ENCODE data around the gene CTBP1.

Gene CTBP1

GRCh38 chr4:1285790-1286553 is 37.0 kb upstream of the CTBP1 start:
- TF ChIP-seq CTCF (IDR thresholded peaks at IDR 0.05; ENCODE audit: low read depth, low read length), result peak; percentile 76
- no peaks in the 10 kb centered on the region for H3K27me3 ChIP-seq (ENCODE audit: insufficient read depth, low read depth, severe bottlenecking)
- H3K4me3 ChIP-seq (ENCODE audit: low read depth, low read length), result no peak overlapping the region
- no peak overlapping the region for H3K27ac ChIP-seq
- H3K36me3 ChIP-seq, result peaks cover 3% of the 10 kb centered on the region
- H3K9me3 ChIP-seq (ENCODE audit: severe bottlenecking), result peaks cover 7% of the 10 kb centered on the region
- DNase-seq, result peak; percentile 83

GRCh38 chr4:1285151-1285789 is 36.3 kb upstream of the CTBP1 start:
- H3K27ac ChIP-seq, result no peak overlapping the region
- H3K4me3 ChIP-seq (ENCODE audit: low read depth, low read length), result no peak overlapping the region
- peaks cover 7% of the 10 kb centered on the region for H3K9me3 ChIP-seq (ENCODE audit: severe bottlenecking)
- no peak for DNase-seq
- H3K27me3 ChIP-seq (ENCODE audit: insufficient read depth, low read depth, severe bottlenecking), result no peaks in the 10 kb centered on the region
- no peak for TF ChIP-seq CTCF (IDR thresholded peaks at IDR 0.05; ENCODE audit: low read depth, low read length)
- H3K36me3 ChIP-seq, result no peaks in the 10 kb centered on the region

GRCh38 chr4:1283711-1284110 is 34.8 kb upstream of the CTBP1 start:
- peaks cover 7% of the 10 kb centered on the region for H3K9me3 ChIP-seq (ENCODE audit: severe bottlenecking)
- no peak for DNase-seq
- H3K27ac ChIP-seq, result no peak overlapping the region
- no peaks in the 10 kb centered on the region for H3K36me3 ChIP-seq
- TF ChIP-seq CTCF (IDR thresholded peaks at IDR 0.05; ENCODE audit: low read depth, low read length), result no peak
- no peaks in the 10 kb centered on the region for H3K27me3 ChIP-seq (ENCODE audit: insufficient read depth, low read depth, severe bottlenecking)
- H3K4me3 ChIP-seq (ENCODE audit: low read depth, low read length), result no peak overlapping the region

- no peaks in the 10 kb centered on the region for H3K36me3 ChIP-seq
- no peak overlapping the region for H3K27ac ChIP-seq
- H3K27me3 ChIP-seq (ENCODE audit: insufficient read depth, low read depth, severe bottlenecking), result no peaks in the 10 kb centered on the region
- no peak overlapping the region for H3K4me3 ChIP-seq (ENCODE audit: low read depth, low read length)
- H3K9me3 ChIP-seq (ENCODE audit: severe bottlenecking), result peaks cover 3% of the 10 kb centered on the region
- DNase-seq, result no peak
- TF ChIP-seq CTCF (IDR thresholded peaks at IDR 0.05; ENCODE audit: low read depth, low read length), result no peak
These were observed 30.3 kb upstream of the CTBP1 start for GRCh38 chr4:1279253-1279652.

- no peak for DNase-seq
- H3K36me3 ChIP-seq, result no peaks in the 10 kb centered on the region
- peaks cover 3% of the 10 kb centered on the region for H3K9me3 ChIP-seq (ENCODE audit: severe bottlenecking)
- no peak overlapping the region for H3K27ac ChIP-seq
- H3K27me3 ChIP-seq (ENCODE audit: insufficient read depth, low read depth, severe bottlenecking), result no peaks in the 10 kb centered on the region
- no peak overlapping the region for H3K4me3 ChIP-seq (ENCODE audit: low read depth, low read length)
- TF ChIP-seq CTCF (IDR thresholded peaks at IDR 0.05; ENCODE audit: low read depth, low read length), result no peak
These were observed 29.0 kb upstream of the CTBP1 start for GRCh38 chr4:1277667-1278665.
